Adipose tissue (tissue), 3 donors: Measurements from ENCODE around the gene NIPAL4. TPM values are rescaled to one million over a fixed set of nuclear protein-coding genes. Genes with fewer than 3 reads are reported as not detected.
"Not testable (repeated sequence)": the region's sequence is repeated elsewhere in the genome, so short reads cannot be mapped to it uniquely, and the experiment has no call there.

Experiments
- H3K27ac ChIP-seq: one replicate; pipeline ENCODE4 v1.5.1; 2013; ENCODE audit warnings: low read depth, low read length
- WGBS, 3 donors: extraction: QIAGEN DNeasy Blood & Tissue Kit; methylation state at CpG; one replicate each; pipeline ENCODE4 v1.1.7; 2013; 5-methylcytosine and 5-hydroxymethylcytosine counted together
- polyA plus RNA-seq, 3 donors: library from polyadenylated mRNA; stranded (reverse); fragments of 200-250 nt; gene quantifications; one replicate each; pipeline ENCODE4 v1.2.3, GENCODE V29; 2013
- donor health status: healthy with polysubstance abuse.
- donor health status: Bipolar disorder and iron deficiency.
- donor health status: healthy.

Gene NIPAL4
- under 1 TPM; 0.02 to 0.30 (median 0.11) TPM for polyA plus RNA-seq

DNA sequence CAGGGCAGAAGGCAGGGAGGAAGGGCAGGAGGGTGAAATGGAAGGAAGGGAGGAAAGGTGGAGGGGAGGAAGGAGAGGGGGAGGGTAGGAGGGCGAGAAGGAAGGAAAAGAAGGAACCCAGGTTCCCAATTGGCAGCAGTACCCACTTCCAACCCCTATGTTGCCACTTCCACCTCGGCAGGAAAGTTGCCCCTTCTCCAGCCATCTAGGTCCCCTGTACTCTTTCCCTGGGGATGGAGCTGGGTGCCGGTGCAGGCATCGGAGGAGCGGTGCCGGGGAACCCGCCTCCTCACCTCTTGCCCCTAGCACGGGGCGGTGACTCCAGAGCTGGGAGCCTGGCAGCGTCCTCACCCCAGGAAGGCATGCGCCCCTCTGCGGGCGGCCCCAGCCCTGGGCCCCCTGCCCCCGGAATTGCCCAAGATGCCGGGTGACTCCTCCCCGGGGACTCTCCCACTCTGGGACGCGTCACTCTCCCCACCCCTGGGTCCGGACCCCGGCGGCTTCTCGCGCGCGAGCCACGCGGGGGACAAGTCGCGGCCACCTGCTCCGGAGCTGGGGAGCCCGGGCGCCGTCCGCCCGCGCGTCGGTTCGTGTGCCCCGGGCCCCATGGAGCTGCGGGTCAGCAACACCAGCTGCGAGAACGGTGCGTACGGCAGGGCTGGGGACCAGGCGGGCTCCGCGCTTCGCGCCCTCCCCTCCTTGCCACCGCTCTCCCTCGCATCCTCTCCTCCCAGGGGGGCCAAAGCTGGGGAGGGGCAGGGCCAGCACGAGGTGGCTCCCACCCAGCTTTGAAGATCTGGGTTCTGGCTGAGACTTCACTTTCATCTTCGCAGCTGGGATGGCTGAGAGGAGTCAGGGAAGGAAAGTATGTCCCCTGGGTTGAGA lies at the start of gene NIPAL4:
NIPAL4 (plus strand) TSS at position 499 of the 885 bp plus-strand sequence; CDS start at position 607, 108 bp downstream.
- no peak within 1 kb of the TSS for H3K27ac ChIP-seq
- WGBS, 3 donors, result 2 to 4% (median 3%) methylated on average over 52 to 54 of the region's 54 CpGs

DNA sequence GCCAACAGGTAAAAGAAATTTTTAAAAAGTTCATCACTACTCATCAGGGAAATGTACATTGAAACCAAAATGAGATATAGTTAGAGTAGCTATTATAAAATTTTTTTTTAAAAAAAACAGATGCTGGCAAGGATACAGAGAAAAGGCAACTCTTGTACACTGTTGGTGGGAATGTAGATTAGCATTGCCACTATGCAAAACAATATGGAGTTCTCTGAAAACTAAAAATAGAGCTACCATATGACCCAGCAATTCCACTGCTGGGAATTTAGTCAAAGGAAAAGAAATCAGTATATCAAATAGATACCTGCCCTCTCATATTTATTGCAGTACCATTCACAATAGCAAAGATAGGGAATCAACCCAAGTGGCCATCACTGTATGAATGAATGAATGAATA lies 44.2 kb upstream of the NIPAL4 start:
- no peak overlapping the region for H3K27ac ChIP-seq

DNA sequence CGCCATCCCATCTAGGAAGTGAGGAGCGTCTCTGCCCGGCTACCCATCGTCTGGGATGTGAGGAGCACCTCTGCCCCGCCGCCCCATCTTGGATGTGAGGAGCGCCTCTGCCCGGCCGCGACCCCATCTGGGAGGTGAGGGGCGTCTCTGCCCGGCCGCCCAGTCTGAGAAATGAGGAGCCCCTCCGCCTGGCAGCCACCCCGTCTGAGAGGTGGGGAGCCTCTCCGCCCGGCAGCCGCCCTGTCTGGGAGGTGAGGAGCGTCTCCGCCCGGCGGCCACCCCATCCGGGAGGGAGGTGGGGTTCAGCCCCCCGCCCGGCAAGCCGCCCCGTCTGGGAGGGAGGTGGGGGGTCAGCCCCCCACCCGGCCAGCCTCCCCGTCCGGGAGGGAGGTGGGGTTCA lies 40.5 kb upstream of the NIPAL4 start:
- H3K27ac ChIP-seq, result not testable (repeated sequence)
- 96 to 98% (median 97%) methylated on average over 25 to 30 of the region's 30 CpGs for WGBS, 3 donors

DNA sequence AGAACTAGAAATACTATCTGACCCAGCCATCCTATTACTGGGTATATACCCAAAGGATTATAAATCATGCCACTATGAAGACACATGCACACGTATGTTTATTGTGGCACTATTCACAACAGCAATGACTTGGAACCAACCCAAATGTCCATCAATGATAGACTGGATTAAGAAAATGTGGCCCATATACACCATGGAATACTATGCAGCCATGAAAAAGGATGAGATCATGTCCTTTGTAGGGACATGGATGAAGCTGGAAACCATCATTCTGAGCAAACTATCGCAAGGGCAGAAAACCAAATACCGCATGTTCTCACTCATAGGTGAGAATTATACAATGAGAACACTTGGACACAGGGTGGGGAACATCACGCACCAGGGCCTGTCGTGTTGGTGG lies 30.1 kb upstream of the NIPAL4 start:
- 91 to 97% (median 94%) methylated on average over 5 of the region's 5 CpGs for WGBS, 3 donors

DNA sequence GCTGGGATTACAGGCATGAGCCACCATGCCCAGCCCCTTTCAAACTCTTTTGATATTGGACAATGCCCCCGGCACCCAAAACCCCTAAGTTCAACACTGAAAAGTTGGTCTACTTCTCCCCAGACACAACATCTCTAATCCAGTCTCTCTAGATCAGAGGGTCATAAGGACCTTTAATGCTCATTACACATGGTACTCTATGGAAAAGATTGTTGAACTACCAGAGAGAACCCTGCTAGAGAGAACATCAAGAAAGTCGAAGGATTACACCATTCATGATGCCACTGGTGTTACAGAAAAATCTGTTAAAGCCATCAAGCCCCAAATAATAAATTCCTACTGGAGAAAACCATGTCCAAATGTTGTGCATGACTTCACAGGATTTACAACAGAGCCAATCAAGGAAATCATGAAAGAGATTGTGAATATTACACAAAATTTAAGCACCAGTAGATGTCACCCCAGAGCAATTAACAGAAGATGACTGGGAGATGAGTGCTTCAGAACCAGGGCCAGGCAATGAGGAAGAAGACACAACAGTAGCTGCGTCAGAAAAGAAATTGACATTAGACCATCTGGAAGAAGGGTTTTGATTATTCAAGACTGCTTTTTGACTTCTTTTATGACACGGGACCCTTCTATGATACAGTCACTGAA lies 28.3 kb upstream of the NIPAL4 start:
- 36 to 40% (median 38%) methylated on average over 4 of the region's 4 CpGs for WGBS, 3 donors
- H3K27ac ChIP-seq, result no peak overlapping the region

More for the DNA sequence above, 30.1 kb upstream of the NIPAL4 start:
- not testable (repeated sequence) for H3K27ac ChIP-seq

DNA sequence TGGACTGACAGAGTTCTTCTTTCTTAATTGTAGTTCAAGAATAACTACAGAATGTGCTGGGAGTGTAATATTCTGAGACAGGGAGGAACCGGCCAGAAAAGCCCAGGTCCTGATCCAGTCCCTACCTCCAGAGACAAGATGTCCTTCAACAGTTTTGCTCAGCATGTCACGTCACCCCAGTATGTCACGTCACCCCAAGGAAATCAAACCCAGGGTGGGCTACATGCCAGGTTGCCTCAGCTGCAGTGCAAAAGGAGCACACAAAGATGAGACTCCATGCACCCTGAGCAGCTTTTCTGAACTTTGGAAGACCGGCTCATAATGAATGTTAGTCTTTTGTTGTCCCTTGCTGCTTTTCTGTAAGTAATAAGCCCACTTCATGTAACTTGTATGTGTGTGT lies 25.9 kb upstream of the NIPAL4 start:
- 89 to 93% (median 93%) methylated on average over 4 of the region's 4 CpGs for WGBS, 3 donors
- H3K27ac ChIP-seq, result no peak overlapping the region

DNA sequence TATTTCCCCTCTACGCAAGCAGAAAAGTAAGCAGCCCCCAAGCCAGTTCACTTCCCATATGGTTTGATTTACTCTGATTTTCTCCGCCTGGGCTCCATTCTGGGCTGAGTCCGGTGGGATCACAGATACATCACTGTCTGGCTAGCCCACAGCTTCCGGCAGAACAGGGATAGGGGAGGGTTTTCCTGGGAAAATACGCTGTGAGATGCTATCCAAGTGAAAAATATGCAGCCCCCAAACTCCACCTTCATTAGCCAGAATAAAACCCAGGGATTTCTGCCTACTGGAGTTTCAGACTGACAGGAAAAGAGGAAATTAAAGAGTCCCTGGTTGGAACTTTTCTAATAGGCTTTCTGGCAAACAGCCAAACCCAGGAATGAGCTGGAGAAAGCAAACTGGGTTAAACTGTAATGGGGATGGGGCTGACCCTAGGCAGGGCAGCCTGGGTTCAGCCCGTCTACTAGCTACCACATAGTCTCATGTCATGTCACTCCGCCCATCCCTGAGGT lies 16.9 kb upstream of the NIPAL4 start:
- 57 to 65% (median 58%) methylated on average over 7 of the region's 7 CpGs for WGBS, 3 donors

DNA sequence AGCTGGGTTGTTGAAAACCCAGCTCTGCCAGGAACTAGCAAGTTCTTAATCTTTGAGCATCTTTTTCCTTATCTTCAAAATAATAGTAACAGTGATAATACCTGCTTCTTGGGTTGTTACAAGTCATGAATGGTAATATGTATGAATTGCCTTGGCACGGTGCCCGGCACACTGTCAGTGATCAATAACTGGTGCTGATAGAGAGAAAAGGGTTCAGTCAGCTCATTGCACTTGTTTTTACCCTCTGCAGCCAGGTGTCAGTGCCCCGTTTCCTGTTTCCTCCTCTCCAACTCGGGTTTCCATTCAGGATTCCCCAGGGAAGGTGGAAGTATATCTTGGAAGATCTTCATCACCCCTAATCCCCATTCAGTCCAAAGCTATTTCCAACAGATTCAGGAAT lies 15.8 kb upstream of the NIPAL4 start:
- 11 to 60% (median 50%) methylated on average over 4 of the region's 4 CpGs for WGBS, 3 donors
- no peak overlapping the region for H3K27ac ChIP-seq

More for the DNA sequence above, 16.9 kb upstream of the NIPAL4 start:
- H3K27ac ChIP-seq, result no peak overlapping the region

DNA sequence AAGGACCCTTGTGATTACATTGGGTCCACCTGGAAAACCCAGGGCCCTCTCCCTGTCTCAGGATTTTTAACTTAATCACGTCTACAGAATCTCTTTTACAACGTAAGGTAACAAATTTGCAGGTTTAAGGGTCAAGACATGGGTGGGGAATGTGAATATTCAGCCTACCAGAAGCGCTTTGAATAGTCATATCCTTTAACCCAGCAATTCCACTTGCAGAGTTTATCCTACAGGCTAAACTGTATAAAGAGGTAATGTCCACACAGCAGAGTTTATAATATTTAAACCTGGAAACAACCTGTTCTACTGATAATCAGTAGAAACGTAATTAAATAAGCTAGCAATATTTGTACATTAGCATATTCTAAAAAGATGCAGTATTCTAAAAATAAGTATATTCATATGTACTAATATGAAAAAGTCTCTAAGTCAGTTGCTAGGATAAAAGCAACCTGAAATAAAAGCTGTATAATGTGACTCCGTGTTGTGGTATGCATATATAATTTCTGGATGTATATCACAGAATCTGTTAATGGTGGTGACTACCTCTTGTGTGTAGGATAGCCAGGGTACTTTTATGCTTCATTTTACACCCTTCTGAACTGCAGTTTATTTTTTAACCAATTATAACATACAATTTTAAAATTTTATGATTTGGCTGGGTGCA lies 14.1 kb upstream of the NIPAL4 start:
- no peak overlapping the region for H3K27ac ChIP-seq
- WGBS, 3 donors, result 86 to 94% (median 93%) methylated on average over 5 of the region's 5 CpGs

DNA sequence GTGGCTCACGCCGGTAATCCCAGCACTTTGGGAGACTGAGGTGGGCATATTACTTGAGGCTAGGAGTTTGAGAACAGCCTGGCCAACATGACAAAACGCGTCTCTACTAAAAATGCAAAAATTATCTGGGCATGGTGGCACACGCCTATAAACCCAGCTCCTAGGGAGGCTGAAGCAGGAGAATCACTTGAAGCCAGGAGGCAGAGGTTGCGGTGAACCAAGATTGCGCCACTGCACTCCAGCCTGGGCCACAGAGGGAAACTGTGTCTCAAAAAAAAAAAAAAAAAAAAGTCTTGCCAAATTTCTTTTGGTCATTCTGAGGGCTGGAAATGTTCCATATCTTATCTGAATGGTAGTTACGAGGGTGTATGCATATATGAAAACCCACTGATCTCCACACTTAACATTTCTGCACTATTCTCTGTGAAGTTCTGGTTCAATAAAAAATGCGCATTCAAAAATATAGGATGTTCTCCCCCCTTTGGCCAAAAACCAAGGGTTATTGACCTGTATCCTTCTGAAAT lies 13.5 kb upstream of the NIPAL4 start:
- H3K27ac ChIP-seq, result no peak overlapping the region
- WGBS, 3 donors, result 86 to 90% (median 88%) methylated on average over 9 of the region's 9 CpGs

DNA sequence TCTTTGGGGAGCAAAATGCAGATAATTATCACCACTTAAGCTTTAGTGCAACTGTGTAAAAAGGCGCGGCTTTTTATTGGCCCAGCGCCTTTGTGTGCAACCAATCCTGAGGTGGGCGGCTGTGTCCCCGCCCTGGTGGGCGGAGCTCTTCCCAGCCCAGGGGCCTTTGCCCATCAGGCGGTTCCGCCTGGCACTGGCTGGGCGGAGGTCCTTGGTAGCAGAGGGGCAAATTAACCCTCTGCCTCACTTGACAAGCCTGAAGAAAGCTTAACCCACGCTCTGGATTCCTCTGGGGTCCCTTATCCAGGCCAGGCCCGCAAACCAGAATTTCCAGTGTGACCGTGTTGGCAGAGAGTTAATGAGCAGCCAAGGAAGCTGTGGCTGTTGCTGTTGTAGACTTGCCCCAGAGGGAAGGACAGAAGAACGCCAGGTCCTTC lies 12.8 kb upstream of the NIPAL4 start:
- no peak overlapping the region for H3K27ac ChIP-seq
- WGBS, 3 donors, result 59 to 92% (median 82%) methylated on average over 13 of the region's 13 CpGs

DNA sequence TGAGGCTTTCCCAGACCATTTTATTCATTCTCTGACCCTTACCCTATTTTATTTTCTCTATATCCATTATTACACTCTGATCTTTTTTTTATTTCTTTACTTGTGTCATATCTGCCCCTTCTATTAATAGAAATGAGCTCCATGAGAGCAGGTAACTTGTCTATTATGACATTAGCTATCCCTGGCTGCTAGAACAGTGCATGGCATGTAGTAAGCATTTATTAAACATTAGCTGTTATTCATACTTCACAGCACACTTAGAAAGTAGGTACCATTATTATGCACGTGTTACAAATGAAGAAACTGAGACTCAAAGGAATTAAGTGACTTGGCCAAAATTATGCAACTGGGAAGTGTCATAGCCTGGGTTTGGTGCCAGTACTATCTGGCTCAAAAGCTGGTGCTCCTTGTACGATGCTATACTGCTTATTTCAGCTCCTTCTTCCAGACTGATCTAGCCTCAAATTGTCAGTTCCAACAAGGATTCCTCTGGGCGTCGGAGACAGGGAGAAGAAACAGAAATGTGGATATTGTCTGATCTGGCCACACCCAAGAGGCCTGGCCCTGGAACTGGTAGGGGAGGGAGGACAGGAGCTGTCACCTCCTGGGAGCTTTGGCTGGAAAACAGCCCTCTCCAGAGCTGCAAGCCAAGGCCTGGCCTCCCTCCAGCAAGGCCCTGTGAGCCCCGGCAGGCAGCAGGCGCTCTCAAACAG lies 10.8 kb upstream of the NIPAL4 start:
- H3K27ac ChIP-seq, result no peak overlapping the region
- 41 to 59% (median 53%) methylated on average over 6 of the region's 6 CpGs for WGBS, 3 donors

DNA sequence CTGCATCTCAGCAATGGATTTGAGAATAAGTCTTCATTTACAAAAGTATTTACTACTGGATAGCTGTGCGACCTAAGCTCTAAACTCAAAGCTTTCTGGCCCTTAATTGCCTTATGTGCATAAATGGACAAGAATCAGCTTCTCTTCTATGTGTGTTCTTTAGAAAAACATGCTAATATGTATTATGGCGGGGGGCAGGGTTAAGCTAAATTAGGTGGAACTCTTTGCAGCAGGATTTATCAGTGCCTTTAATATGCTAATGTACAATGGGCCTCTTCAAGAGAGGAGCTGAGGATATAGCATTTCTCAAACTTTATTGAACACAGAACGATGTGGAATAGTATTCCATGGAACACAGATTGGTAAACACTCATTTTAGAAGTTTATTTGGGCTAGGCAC lies 10.0 kb upstream of the NIPAL4 start:
- WGBS, 3 donors, result 88 to 97% (median 93%) methylated on average over 3 of the region's 3 CpGs
- H3K27ac ChIP-seq, result no peak overlapping the region

DNA sequence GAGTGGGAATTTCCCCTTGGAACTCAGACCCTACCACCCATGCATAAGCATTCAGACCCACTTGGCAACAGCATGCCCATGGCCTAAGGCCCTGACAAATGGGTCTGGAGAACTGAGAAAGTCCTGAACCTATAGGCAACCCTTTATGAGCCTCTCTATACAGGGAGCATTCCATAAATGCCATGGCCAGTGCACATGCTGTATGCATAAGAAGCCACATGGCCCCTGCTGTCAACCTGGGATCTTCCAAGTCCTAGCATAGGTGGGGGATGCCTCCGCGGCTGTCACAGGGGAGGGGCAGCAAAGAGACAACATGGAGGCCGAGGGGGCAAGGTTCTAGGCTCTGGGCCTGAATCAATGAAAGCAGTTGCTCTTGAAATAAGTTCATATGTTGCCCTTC lies 8.2 kb upstream of the NIPAL4 start:
- H3K27ac ChIP-seq, result no peak overlapping the region
- WGBS, 3 donors, result 88 to 93% (median 89%) methylated on average over 3 of the region's 3 CpGs

DNA sequence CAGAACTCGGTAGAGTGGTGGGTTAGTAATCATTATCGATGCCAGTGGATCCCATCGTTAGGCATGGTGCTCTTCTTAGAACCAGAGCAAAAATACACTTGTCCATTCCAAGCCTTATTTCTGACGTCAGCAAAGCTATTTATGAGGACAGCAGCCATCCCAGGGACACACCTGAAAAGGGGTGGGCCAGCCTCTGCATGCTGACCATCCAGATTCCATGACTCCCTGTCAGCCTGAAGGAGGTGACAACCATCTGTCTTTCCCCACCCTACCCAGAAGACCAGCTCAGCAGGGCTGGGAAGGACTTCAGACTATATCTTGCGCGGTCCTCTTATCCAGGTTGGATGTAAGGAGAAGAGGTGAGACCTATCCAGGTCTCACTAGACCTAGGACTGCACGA lies 5.7 kb upstream of the NIPAL4 start:
- 78 to 93% (median 90%) methylated on average over 7 of the region's 7 CpGs for WGBS, 3 donors
- no peak overlapping the region for H3K27ac ChIP-seq

DNA sequence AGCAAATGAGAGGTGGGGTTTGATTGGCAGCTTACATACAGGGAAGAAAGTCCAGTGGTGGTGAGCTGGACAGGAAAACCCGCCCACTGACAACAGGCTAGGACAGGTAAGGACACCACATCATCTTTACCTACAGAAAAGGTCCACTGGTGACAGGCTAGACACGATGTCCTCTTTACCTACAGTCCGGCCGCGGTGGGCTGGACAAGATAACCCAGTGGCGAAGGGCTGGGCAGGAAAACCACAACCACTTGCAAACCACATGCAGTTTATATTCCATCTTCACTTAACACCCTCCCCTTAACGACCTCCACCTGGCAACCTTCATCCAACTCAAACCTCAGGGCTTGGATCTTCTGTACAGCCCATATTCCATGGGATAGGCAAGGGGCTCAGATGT lies 5.0 kb upstream of the NIPAL4 start:
- no peak overlapping the region for H3K27ac ChIP-seq

DNA sequence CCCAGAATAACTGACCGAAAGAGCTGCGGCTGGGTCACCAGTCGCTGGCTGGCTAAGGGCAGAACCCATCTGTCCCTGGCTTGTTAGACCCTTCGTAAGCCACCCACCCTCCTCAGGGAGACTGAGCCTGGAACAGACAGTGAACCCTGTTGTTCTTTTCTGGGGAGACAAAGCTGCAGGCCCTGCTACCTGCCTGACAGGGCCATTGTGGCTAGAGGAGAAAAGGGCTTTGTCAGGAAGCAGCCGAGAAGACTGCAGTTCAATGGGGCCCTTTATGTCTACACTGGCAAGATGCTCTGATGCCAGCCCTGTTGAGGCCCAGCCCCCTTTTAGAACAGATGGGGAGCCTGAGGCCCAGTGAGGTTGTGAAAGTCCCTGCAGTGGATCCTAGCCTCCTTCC lies 3.7 kb upstream of the NIPAL4 start:
- WGBS, 3 donors, result 76 to 97% (median 84%) methylated on average over 5 of the region's 5 CpGs
- H3K27ac ChIP-seq, result no peak overlapping the region

More for the DNA sequence above, 5.0 kb upstream of the NIPAL4 start:
- WGBS, 3 donors, result 62 to 80% (median 65%) methylated on average over 7 of the region's 7 CpGs

DNA sequence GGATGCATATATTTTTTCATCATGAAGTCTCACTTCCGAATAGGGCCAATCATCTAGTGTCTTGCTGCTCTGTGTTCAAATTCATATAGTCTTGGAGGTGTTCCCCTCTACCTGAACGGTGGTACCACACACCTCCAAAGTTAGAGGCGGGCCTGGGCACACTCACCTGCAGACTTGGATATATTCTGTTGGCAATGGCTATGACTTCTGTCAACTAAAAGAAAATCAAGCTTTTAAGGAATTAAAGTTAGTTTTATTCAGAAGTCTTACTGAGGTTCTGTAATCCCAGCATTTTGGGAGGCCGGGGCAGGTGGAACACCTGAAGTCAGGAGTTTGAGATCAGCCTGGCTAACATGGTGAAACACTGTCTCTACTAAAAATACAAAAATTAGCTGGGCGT lies 2.6 kb upstream of the NIPAL4 start:
- H3K27ac ChIP-seq, result no peak overlapping the region
- WGBS, 3 donors, result 88 to 96% (median 95%) methylated on average over 5 of the region's 5 CpGs
